ENCODE measurements around the gene DGLUCY. TPM values are rescaled to one million over a fixed set of nuclear protein-coding genes. Genes with fewer than 3 reads are reported as not detected.
"Not testable (repeated sequence)": the region's sequence is repeated elsewhere in the genome, so short reads cannot be mapped to it uniquely, and the experiment has no call there.

Gene DGLUCY
- total RNA-seq, 1 experiment from 2014 or later: 28.1 TPM

DNA sequence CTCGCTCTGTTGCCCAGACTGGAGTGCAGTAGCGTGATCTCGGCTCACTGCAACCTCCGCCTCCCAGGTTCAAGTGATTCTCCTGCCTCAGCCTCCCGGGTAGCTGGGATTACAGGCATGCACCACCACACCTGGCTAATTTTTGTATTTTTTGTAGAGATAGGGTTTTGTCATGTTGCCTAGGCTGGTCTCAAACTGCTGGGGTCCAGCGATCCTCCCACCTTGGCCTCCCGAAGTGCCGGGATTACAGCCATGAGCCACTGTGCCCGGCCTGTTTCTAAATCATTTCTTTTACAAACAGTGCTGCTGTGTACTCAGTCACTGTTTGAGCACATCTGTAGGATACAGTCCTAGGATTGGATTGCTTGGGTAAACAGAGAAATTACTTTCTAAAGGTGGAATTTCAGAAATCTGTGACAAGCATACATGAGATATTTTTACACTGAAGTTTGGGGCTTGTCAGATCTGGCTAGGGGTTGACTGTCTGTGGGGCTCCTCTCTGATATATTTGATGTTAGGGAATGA is 42.3 kb downstream of the DGLUCY start:
- DNase-seq, H3K27me3 ChIP-seq: not testable (repeated sequence)

DNA sequence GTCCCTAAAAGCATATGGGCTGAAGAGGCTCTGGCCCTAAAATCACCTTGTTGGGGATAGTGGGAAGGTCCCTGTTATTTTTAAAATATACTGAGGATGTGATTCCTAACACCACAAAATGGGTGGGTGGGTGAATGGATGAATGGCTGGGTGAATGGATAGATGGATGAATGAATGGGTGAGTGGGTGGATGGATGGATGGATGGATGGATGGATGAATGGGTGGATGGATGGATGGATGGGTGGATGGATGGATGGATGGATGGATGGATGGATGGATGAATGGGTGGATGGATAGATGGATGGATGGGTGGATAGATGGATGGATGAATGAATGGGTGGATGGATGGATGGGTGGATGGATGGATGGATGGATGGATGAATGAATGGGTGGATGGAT is 43.0 kb downstream of the DGLUCY start:
- H3K27ac ChIP-seq; H3K4me3 ChIP-seq; DNase-seq; H3K27me3 ChIP-seq; H3K9me3 ChIP-seq (replicated peaks): not testable (repeated sequence)
- Histone ChIP-seq H3K36me3 (peaks cover 19% of the 10 kb centered on the region; the same call in 1 of the 2 replicates), H3K4me1 (peaks cover 12% of the 10 kb centered on the region)

More for the DNA sequence above, 42.3 kb downstream of the DGLUCY start:
- H3K36me3 ChIP-seq: peaks cover 19% of the 10 kb centered on the region; the same call in 1 of the 2 replicates
- not testable (repeated sequence) for H3K9me3 ChIP-seq (replicated peaks); H3K4me3 ChIP-seq; H3K27ac ChIP-seq
- H3K4me1 ChIP-seq: peaks cover 12% of the 10 kb centered on the region

DNA sequence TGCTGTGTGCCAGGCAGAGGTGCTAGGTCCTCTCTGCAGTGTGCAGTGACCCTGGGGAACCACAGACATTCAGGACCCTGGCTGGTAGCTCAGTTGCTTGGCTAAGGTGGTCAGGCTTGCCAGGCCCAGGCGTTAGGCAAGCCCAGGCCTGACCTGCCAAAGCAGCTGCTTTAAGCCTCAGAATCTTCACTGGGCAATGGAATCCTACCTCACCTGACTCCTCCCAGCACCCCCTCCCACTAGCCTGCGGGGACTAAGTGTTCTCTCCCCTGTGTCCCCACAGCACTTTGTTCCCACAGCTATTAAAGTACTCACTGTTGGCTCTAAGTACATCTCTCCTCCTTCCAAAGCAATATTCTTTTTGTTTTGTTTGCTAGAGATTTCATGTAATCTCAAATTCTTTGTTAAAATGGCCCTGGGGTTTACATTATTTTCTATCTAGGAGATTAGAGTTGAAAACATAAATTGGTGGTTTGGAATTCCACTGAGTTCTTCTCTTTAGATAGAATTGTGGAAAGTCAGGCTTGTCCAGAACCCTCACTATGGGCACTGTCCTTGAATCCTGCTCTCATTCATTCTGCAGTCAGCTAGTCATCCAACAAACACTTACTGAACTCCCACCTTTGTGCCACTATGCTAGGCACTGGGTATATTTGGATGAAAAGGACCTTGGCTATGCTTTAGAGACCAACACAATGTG is 44.4 kb downstream of the DGLUCY start:
- Histone ChIP-seq H3K27ac (no peak overlapping the region), H3K4me1 (peaks cover 12% of the 10 kb centered on the region), H3K4me3 (no peak overlapping the region), H3K36me3 (peaks cover 24% of the 10 kb centered on the region; the same call in 1 of the 2 replicates), H3K27me3 (no peaks in the 10 kb centered on the region), H3K9me3 (replicated peaks) (no peaks in the 10 kb centered on the region)
- peak; percentile 38 to 55 for DNase-seq

DNA sequence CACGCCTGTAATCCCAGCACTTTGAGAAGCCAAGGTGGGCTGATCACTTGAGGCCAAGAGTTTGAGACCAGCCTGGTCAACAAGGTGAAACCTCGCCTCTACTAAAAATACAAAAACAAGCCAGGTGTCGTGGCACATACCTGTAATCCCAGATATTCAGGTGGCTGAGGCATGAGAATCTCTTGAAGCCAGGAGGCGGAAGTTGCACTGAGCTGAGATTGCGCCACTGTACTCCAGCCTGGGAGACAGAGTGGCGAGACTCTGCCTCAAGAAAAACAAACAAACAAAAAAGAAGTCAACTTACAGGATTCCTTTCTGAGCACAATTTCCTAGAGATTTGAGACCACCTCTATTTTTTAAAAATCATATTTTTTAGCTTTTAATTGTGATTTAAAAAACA is 45.3 kb downstream of the DGLUCY start:
- H3K9me3 ChIP-seq (replicated peaks): no peaks in the 10 kb centered on the region
- peaks cover 24% of the 10 kb centered on the region; the same call in 1 of the 2 replicates for H3K36me3 ChIP-seq
- H3K27ac ChIP-seq: no peak overlapping the region
- H3K4me1 ChIP-seq: peaks cover 12% of the 10 kb centered on the region
- no peaks in the 10 kb centered on the region for H3K27me3 ChIP-seq
- no peak overlapping the region for H3K4me3 ChIP-seq
- no peak for DNase-seq

DNA sequence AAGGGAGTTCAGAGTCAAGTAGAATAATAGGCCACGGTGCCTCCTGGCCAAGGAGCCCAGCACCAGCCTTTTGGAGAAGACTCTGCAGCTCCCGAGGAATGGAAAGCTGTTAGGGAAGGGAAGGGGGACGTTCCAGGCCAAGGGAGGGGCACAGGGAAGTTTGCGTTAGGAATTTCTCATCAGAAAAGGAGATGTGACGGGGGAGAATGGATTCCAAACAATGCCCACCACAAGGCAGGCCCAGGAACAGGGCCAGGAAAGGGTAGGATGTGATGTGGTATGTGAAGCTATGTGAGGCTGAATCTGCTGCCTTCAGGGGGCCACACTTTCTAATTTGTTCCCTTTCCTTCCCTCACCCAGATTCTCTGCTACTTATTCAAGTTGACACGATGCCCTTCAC is 46.0 kb downstream of the DGLUCY start:
- Histone ChIP-seq H3K9me3 (replicated peaks) (no peaks in the 10 kb centered on the region), H3K27me3 (no peaks in the 10 kb centered on the region), H3K36me3 (peaks cover 26% of the 10 kb centered on the region; the same call in 1 of the 2 replicates), H3K27ac (no peak overlapping the region), H3K4me1 (peaks cover 12% of the 10 kb centered on the region), H3K4me3 (no peak overlapping the region)
- DNase-seq: no peak

DNA sequence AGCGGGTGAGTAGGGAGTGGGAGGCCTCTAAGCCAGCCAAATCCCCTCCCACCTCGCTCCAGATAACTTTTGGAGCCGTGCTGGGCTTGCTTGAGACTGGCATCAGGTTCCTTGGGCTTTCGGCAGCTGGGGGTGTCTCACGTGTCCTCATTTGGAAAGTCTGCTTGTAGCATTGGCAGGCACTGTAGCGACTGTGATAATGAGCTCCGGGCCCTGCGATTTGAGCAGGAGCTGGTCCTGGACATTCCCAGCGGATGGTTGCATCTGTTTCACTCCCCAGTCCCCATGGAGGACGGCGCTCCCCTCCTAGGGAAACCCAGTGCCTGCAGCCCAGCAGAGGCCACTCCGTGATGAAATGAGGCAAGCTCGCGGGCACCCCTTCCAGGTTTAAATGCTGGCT is 49.4 kb downstream of the DGLUCY start:
- no peaks in the 10 kb centered on the region; the same call in 1 of the 2 replicates for H3K4me1 ChIP-seq
- peaks cover 32% of the 10 kb centered on the region for H3K36me3 ChIP-seq
- H3K4me3 ChIP-seq: no peak overlapping the region
- no peak overlapping the region for H3K27ac ChIP-seq
- no peak for DNase-seq
- H3K9me3 ChIP-seq (replicated peaks): no peaks in the 10 kb centered on the region
- H3K27me3 ChIP-seq: no peaks in the 10 kb centered on the region

DNA sequence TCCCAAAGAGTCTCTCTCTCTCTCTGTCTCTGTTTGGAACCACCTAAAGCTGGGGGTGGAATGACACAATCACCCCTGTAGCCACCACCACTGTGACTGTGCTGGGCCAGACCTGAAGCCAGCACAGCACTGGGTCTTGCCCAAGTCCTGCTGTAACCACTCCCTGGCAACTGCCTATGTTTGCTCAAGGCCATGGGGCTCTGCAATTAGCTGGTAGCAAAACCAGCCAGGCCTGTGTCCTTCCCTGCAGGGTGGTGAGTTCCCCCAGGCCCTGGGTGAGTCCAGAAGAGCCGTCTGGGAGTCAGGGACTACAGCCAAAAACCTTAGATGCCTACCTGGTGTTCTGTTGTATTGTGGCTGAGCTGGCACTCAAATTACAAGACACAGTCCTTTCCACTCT is 50.8 kb downstream of the DGLUCY start:
- H3K9me3 ChIP-seq (replicated peaks): no peaks in the 10 kb centered on the region
- H3K4me3 ChIP-seq: no peak overlapping the region
- H3K27ac ChIP-seq: no peak overlapping the region
- no peak for DNase-seq
- peaks cover 23% of the 10 kb centered on the region for H3K36me3 ChIP-seq
- H3K27me3 ChIP-seq: no peaks in the 10 kb centered on the region
- H3K4me1 ChIP-seq: no peaks in the 10 kb centered on the region

DNA sequence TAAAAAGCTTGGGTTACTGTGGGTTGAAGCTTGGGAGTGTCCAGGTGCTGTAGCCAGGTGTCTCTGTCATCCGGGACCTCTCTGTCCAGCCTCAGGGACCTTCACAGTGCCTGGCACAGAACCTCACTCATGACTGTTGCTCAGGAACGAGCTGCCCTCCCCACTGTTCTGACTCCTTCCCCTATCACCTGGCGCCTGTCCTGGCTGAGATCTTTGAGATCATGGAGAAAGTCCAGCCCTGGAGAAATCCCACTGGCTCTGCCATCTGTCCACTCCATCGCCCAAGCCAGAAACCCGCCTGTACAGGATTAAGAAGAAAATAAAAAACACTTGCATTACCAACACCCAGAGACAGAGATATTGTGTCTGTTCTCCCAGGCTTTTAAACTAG is 53.5 kb downstream of the DGLUCY start:
- Histone ChIP-seq H3K9me3 (replicated peaks) (no peaks in the 10 kb centered on the region), H3K27me3 (no peaks in the 10 kb centered on the region), H3K36me3 (peaks cover 9% of the 10 kb centered on the region), H3K27ac (no peak overlapping the region), H3K4me3 (no peak overlapping the region), H3K4me1 (no peaks in the 10 kb centered on the region)
- no peak for DNase-seq

DNA sequence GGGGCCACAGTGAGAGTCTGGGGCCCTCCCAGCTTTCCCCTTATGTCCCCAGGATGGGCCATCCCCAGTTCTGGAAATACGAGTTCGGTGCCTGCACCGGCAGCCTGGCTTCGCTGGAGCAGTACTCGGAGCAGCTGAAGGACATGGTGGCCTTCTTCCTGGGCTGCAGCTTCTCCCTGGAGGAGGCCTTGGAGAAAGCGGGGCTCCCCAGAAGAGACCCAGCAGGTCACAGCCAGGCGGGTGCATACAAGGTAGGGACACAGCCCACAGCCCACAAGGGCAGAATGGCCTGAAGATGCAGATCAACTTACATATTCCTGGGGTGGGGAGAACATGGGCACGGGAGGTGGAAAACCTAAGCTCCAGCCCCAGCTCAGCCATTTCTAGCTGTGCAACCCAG is 56.1 kb downstream of the DGLUCY start:
- no peak overlapping the region for H3K27ac ChIP-seq
- no peaks in the 10 kb centered on the region for H3K9me3 ChIP-seq (replicated peaks)
- no peak for DNase-seq
- H3K27me3 ChIP-seq: no peaks in the 10 kb centered on the region
- no peaks in the 10 kb centered on the region for H3K4me1 ChIP-seq
- H3K4me3 ChIP-seq: no peak overlapping the region
- peaks cover 6% of the 10 kb centered on the region for H3K36me3 ChIP-seq

DNA sequence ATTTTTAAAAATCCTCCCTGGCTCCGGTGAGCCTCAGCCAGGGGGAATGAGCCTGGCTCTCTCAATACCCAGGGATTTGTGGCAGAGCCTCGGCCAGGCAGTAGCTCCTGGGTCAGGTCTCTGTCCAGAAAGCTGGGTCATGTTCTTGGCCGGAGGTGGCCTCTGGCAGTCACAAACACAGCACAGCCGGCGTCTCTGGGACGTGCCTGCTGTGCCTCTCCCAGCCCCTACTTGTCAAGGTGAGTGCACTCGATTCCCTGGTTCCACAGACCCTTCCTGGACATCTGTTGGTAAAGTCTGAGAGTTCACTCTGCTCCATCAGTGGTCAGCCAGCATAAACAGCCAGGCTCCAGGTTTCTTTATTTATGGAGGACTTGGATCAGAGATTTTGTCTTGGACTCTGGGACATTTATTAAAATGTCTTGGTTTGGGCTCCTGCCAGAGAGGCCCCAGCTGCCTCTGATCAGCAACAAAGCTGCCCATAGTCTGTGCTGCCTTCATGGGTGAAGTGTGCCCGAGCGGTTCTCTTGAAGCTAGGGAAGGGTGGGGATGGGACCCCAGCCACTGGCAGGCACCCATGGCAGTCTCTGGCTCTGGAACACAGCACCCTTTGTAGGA is 56.7 kb downstream of the DGLUCY start:
- H3K4me1 ChIP-seq: no peaks in the 10 kb centered on the region
- H3K36me3 ChIP-seq: peaks cover 3% of the 10 kb centered on the region; the same call in 1 of the 2 replicates
- H3K9me3 ChIP-seq (replicated peaks): no peaks in the 10 kb centered on the region
- H3K27me3 ChIP-seq: no peaks in the 10 kb centered on the region
- no peak overlapping the region for H3K4me3 ChIP-seq
- DNase-seq: no peak
- no peak overlapping the region for H3K27ac ChIP-seq

DNA sequence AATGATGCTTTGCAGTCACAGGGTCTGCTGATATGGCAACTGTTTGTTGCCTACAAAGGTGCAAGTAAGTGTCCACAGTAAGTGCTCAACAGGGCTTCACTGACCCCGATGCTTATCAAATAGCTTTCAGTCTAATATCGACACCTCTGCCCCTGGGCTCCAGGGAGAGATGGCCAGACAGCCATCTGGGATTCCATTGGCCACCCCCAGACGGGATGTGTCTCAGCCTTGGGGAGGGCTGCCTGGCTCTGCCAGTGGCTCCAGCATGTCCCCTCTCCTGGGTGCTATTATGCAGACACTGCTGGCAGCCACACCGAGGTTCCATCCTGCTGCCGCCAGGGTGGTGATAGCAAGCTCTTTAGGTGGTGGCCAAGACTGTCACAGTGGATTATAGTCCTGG is 57.4 kb downstream of the DGLUCY start:
- Histone ChIP-seq H3K27ac (no peak overlapping the region), H3K9me3 (replicated peaks) (no peaks in the 10 kb centered on the region)

DNA sequence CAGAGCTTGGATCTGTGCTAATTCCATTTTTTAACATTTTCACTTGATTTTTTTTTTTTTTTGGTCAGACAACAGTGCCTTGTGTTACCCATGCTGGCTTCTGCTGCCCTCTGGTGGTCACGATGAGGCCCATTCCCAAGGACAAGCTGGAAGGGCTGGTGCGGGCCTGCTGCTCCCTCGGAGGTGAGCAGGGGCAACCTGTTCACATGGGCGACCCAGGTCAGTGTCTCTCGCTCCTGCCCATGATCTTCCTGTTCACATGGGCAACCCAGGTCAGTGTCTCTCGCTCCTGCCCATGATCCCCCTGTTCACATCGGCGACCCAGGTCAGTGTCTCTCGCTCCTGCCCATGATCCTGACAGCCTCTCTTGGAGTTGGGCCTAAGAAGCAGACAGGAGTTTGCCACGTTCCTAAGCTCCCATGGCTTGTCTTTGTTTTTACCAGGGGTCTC is 59.4 kb downstream of the DGLUCY start:
- Histone ChIP-seq H3K9me3 (replicated peaks) (no peaks in the 10 kb centered on the region), H3K4me1 (no peaks in the 10 kb centered on the region), H3K36me3 (peaks cover 4% of the 10 kb centered on the region; the same call in 1 of the 2 replicates), H3K27me3 (no peaks in the 10 kb centered on the region), H3K27ac (no peak overlapping the region), H3K4me3 (no peak overlapping the region)
- DNase-seq: peak; percentile 80 to 87

More for the DNA sequence above, 57.4 kb downstream of the DGLUCY start:
- Histone ChIP-seq H3K27me3 (no peaks in the 10 kb centered on the region), H3K4me1 (no peaks in the 10 kb centered on the region), H3K4me3 (no peak overlapping the region), H3K36me3 (no peaks in the 10 kb centered on the region)
- no peak for DNase-seq

DNA sequence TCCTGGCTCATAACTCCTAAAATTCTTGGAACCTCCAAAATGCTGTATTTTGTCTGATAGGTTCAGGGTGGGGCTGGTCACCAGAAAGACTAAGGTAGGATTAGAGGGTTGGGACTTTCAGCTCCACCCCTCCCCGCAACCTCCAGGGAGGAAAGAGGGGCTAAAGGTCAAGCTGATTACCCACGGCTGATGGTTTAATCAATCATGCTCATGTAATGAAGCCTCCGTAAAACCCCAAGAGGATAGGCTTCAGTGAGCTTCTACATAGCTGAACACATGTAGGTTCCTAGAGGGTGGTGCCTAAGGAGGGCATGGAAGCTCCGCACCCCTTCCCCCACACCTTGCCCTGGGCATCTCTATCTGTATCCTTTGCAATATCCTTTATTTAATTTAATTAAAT is 60.0 kb downstream of the DGLUCY start:
- no peak for DNase-seq
- Histone ChIP-seq H3K4me1 (no peaks in the 10 kb centered on the region), H3K4me3 (no peak overlapping the region), H3K27me3 (no peaks in the 10 kb centered on the region), H3K9me3 (replicated peaks) (no peaks in the 10 kb centered on the region), H3K27ac (no peak overlapping the region), H3K36me3 (peaks cover 4% of the 10 kb centered on the region; the same call in 1 of the 2 replicates)

DNA sequence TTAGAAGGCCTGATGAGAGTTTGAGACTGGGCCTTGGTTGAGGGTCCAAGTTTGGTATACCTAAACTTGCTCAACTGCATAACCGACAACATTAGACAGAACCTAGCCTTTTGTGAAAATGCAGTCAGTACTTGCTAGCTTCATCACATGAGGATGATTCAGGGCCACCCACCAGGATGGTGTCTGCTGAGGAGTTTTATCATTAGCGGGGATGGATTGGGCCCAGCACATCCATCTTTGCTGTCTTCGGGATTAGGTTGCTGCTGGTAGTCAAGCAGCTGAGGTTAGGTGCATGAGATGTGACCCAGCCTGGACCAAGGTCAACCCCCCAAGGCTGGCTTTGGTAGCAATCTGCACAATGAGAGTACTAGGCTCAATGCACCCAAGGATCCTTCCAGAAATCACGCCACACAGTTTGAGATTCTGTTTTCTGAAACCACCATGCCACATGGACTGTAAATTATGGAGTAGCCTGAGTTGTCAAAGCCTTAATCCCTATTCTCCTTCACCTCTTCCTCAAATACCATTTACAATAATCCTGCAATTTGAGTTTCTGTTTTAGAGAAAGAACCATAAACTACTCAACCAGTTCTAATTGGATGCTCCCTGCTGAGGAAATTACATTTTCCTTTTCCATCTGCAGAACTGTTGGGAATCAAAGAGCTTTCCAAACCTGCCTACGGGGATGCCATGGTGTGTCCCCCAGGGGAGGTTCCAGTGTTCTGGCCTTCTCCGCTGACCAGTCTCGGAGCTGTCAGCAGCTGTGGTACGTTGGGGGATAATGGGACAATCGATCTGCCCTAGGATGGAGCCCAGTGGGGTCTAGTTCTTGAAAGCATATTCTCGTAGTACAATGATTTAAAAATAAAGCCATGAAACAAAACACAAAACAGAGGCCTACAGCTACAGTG is 61.7 kb downstream of the DGLUCY start:
- H3K27me3 ChIP-seq: no peaks in the 10 kb centered on the region
- no peaks in the 10 kb centered on the region for H3K9me3 ChIP-seq (replicated peaks)
- H3K27ac ChIP-seq: no peak overlapping the region
- no peaks in the 10 kb centered on the region for H3K4me1 ChIP-seq
- peaks cover 4% of the 10 kb centered on the region; the same call in 1 of the 2 replicates for H3K36me3 ChIP-seq
- no peak overlapping the region for H3K4me3 ChIP-seq
- DNase-seq: no peak
